ENCODE results near the gene COTL1.

GRCh38 chr16:84540194-84540593 lies 77.7 kb downstream of the COTL1 start:
- TF ChIP-seq CTCF (conservative IDR thresholded peaks at IDR 0.05; ENCODE audit: low read depth, low read length): no peak
- TF ChIP-seq EZH2 (IDR thresholded peaks at IDR 0.05; ENCODE audit: borderline replicate concordance, low read depth, low read length, poor library complexity, severe bottlenecking): no peak
